ENCODE data around the gene ARL14EPL. TPM values are rescaled to one million over a fixed set of nuclear protein-coding genes. Genes with fewer than 3 reads are reported as not detected.
"Not testable (repeated sequence)": the region's sequence is repeated elsewhere in the genome, so short reads cannot be mapped to it uniquely, and the experiment has no call there.

Gene ARL14EPL
- total and polyA plus RNA-seq, 11 donors: not detected

DNA sequence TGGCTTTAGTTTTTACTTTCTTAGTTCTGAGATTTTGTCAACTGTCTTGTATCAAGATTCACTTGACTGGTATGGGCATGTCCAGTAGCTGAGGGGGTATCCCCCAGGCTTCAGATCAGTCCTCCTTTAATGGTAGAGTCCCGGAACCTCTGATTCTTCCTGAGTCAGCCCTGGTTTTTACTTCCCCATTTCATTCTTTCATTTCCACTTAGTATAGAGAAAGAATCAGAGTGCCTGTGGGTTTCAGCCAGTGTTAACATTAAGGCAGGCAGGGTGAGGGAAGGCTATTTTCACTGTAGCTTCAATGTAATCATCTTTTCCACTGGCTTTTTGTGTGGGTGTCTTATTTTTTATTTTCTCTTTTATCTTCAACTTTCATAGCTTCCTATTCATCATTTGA, 44.2 kb downstream of the ARL14EPL start:
- no peak for DNase-seq
- Histone ChIP-seq H3K4me1 (peaks cover 0 to 8% (median 0%) of the 10 kb centered on the region in 12 donors), H3K9me3 (no peaks in the 10 kb centered on the region), H3K36me3 (peaks cover 0 to 8% (median 0%) of the 10 kb centered on the region in 9 donors), H3K4me3 (no peak overlapping the region), H3K27me3 (no peaks in the 10 kb centered on the region), H3K27ac (no peak overlapping the region)
- ATAC-seq: peak in 2 of 4 donors; percentile 42 to 48
- WGBS, 4 donors: 84 to 90% (median 88%) methylated on average over 1 of the region's 1 CpG
- TF ChIP-seq, protein P1, sequence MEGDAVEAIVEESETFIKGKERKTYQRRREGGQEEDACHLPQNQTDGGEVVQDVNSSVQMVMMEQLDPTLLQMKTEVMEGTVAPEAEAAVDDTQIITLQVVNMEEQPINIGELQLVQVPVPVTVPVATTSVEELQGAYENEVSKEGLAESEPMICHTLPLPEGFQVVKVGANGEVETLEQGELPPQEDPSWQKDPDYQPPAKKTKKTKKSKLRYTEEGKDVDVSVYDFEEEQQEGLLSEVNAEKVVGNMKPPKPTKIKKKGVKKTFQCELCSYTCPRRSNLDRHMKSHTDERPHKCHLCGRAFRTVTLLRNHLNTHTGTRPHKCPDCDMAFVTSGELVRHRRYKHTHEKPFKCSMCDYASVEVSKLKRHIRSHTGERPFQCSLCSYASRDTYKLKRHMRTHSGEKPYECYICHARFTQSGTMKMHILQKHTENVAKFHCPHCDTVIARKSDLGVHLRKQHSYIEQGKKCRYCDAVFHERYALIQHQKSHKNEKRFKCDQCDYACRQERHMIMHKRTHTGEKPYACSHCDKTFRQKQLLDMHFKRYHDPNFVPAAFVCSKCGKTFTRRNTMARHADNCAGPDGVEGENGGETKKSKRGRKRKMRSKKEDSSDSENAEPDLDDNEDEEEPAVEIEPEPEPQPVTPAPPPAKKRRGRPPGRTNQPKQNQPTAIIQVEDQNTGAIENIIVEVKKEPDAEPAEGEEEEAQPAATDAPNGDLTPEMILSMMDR (IDR thresholded peaks at IDR 0.05): no peak
- TF ChIP-seq POLR2A (IDR thresholded peaks at IDR 0.05): no peak
- intact Hi-C loops (cut with DNase I): no loop called here

DNA sequence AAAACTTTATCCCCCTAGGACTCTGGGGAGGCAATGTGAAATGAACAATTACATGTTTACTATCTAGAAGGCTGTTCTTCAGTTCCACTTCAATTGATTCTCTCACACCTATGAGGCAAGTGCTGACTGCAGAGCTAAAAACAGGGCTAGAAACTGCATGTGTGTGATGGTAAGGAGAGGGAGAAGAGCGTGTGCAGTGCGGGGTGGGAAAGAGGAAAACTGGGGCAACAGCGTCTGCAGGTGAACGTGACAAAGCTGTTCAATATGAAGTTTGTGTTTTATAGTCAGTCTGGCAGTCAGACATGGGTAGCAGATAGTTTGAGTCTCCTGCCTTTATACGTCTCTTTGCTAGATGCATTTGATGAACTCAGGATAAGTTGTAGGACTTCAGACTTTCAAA, 45.9 kb downstream of the ARL14EPL start:
- TF ChIP-seq, protein P1 (IDR thresholded peaks at IDR 0.05): no peak
- TF ChIP-seq POLR2A (IDR thresholded peaks at IDR 0.05): no peak
- 85 to 94% (median 89%) methylated on average over 5 of the region's 5 CpGs for WGBS, 4 donors
- H3K9me3 ChIP-seq: no peaks in the 10 kb centered on the region
- ATAC-seq (no peak), DNase-seq (no peak)
- intact Hi-C loops (cut with DNase I): no loop called here
- no peak overlapping the region for H3K27ac ChIP-seq
- no peak overlapping the region for H3K4me3 ChIP-seq
- peaks cover 0 to 8% (median 0%) of the 10 kb centered on the region in 12 donors for H3K4me1 ChIP-seq
- peaks cover 0 to 8% (median 0%) of the 10 kb centered on the region in 9 donors for H3K36me3 ChIP-seq
- no peaks in the 10 kb centered on the region for H3K27me3 ChIP-seq

DNA sequence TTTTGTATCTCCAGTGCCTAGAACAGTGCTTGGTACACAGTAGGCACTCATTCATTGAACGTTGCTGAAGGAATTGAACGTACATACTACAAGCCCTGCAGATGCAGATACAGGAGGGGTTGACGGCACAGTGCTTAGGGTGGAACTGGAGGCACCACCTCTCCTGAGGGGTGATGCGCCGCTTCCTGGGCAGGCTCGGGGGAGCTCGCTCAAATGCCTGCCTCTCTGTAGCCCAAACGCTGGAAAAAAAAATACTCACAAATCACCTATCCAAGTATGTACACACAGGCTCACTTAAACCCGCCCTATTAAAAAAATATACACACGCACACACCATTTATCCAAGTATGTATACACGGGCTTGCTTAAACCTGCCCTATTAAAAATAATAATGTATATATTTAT, 52.0 kb downstream of the ARL14EPL start:
- Histone ChIP-seq H3K27me3 (no peaks in the 10 kb centered on the region), H3K27ac (peak overlapping the region in 11 of 12 donors; percentile 64 to 97 (median 92)), H3K9me3 (no peaks in the 10 kb centered on the region), H3K4me3 (peak overlapping the region; percentile 75 to 98 (median 91)), H3K4me1 (peaks cover 0 to 40% (median 21%) of the 10 kb centered on the region in 12 donors), H3K36me3 (peaks cover 0 to 18% (median 9%) of the 10 kb centered on the region in 9 donors)
- intact Hi-C loops (cut with DNase I): loop anchor here in 2 of 10 donors (10.0 kb wide), 3 partner anchors 239 to 789 kb away; partner anchors contain the start of genes AP3S1 (in 1 of the 2), ATG12 (in 1 of the 2) and CCDC112 (in 1 of the 2)
- DNase-seq (no peak), ATAC-seq (peak; percentile 39 to 66 (median 54))
- TF ChIP-seq, protein P1 (IDR thresholded peaks at IDR 0.05): no peak
- no peak for TF ChIP-seq POLR2A (IDR thresholded peaks at IDR 0.05)
- WGBS, 4 donors: 25 to 36% (median 34%) methylated on average over 11 of the region's 11 CpGs

DNA sequence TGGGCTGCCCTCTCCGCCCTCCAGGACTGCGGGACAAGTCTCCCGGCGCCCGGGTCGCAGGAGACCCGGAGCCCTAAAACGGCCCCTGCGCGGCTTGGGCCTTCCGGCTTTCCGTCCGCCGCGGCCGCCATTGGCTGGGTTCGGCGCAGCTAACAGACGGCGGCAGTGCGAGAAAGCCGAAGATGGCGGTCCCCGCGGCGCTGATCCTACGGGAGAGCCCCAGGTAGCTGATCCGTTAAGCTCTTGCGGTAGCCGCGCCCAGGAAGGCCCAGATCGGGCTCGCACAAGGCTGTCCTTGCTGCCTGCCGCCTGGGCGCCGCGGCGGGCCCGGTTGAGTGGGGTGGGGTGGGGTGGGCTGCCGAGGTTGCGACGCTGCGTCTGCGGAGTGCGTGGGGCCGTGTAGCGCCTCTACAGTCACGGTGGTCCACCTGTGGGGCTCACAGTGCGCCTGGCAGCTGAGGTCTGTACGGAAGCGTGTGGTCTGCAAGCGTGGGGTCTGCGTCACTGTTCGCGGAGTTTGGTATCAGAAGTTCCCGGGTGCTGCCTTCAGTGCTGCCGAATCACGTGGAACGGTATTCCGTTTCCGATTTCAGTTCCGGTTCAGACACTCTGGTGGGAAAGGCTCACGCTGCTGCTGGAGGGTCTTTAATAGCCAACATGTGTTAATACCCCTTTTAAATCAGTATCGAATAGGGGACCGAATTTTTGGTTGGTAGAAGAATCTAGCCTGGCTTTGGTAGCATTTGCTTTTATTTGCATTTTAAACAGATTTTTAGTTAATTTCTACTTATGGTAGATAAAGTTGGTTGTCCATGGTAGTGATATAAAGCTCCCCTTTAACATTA, 52.8 kb downstream of the ARL14EPL start, which contains the start of gene COMMD10:
TSS of gene COMMD10 (plus strand) at position 155 of the 845 bp plus-strand sequence.
- Histone ChIP-seq H3K27ac (peak within 1 kb of the TSS; percentile 64 to 97 (median 92)), H3K4me3 (peak within 1 kb of the TSS; percentile 75 to 98 (median 91)), H3K36me3 (peaks cover 0 to 23% (median 13%) of the 10 kb centered on the region in 9 donors), H3K27me3 (no peaks in the 10 kb centered on the region), H3K4me1 (peaks cover 0 to 40% (median 24%) of the 10 kb centered on the region in 12 donors), H3K9me3 (no peaks in the 10 kb centered on the region)
- ATAC-seq: peak; percentile 87 to 94 (median 92)
- WGBS, 4 donors: 0% methylated on average over 39 to 65 of the region's 65 CpGs
- intact Hi-C loops (cut with DNase I): loop anchor here in 2 of 10 donors (10.0 kb wide), 3 partner anchors 240 to 790 kb away; partner anchors contain the start of genes AP3S1 (in 1 of the 2), ATG12 (in 1 of the 2) and CCDC112 (in 1 of the 2)
- DNase-seq: peak; percentile 75 to 90 (median 83)
- TF ChIP-seq POLR2A (IDR thresholded peaks at IDR 0.05): peak in 1 of 2 donors; percentile 38
- TF ChIP-seq, protein P1 (IDR thresholded peaks at IDR 0.05): no peak

DNA sequence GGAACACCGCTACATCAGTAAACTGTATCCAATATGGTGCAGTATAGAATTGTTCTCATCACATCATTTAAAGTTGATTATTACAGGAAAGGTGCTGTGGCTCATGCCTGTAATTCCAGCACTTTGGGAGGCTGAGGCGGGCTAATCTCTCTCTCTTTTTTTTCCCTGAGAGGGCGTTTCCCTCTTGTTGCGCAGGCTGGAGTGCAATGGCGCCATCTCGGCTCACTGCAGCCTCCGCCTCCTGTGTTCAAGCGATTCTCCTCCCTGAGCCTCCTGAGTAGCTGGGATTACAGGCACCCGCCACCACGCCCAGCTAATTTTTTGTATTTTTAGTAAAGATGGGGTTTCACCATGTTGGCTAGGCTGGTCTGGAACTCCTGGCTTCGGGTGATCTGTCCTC, 54.0 kb downstream of the ARL14EPL start:
- not testable (repeated sequence) for H3K27ac ChIP-seq, DNase-seq, ATAC-seq, H3K27me3 ChIP-seq, H3K9me3 ChIP-seq
- intact Hi-C loops (cut with DNase I): loop anchor here in 2 of 10 donors (10.0 kb wide), 3 partner anchors 242 to 792 kb away; partner anchors contain the start of genes AP3S1 (in 1 of the 2), ATG12 (in 1 of the 2) and CCDC112 (in 1 of the 2)
- 96 to 98% (median 97%) methylated on average over 11 of the region's 11 CpGs for WGBS, 4 donors
- H3K36me3 ChIP-seq: peaks cover 0 to 27% (median 18%) of the 10 kb centered on the region in 9 donors
- H3K4me3 ChIP-seq: peak overlapping the region in 4 of 12 donors; percentile 78 to 94 (median 87)
- peaks cover 0 to 50% (median 26%) of the 10 kb centered on the region in 12 donors for H3K4me1 ChIP-seq

Measured in heart left ventricle (tissue), 16 donors.